Choroid plexus epithelial cell (primary cell): Measurements from ENCODE around the gene OR5AU1.

Experiments
- DNase-seq: peaks from one replicate; pipeline ENCODE4 v3.0.0-alpha.2; 2010; ENCODE audit warnings: low read depth
- H3K4me3 ChIP-seq: 2 replicates; pipeline ENCODE4 v1.5.1; 2011; ENCODE audit warnings: low read depth, mild to moderate bottlenecking, control low read depth, low read length, moderate library complexity
- TF ChIP-seq, protein P1 (sequence below): conservative IDR thresholded peaks from 2 replicates; pipeline ENCODE4 v1.5.1; 2011; ENCODE audit warnings: low read depth, mild to moderate bottlenecking, control low read depth, inconsistent platforms, low read length, moderate library complexity

Gene OR5AU1

DNA sequence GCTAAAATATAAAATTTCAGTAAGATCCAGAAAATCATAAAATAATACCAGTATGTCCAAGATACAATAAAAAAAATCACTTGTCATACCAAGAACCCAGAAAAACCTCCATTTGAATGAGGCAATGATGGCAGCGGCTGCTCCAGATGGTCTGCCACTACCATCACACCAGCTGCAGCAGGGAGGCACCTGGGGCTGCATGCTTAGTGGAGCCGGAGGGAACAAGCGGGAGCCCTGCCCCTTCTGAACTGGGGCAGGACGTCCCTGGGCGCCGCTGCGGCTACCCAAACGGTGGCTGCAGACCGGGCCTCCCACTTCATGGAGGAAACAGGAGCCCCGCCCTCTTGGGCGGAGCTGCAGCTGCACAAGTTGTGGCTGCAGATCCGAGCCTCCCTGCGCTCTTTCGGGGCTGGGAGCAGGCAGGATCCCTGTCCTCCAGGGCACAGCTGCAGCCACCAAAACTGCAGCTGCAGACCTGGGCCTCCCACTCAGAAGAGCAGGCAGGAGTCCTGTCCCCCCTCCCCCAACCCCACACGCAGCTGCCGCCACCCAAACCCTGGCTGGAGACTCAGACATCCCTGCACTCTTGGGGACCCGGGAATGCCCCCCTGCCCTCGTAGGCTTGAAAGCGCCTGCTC lies 36.1 kb upstream of the OR5AU1 start:
- DNase-seq, result peak; percentile 39
- H3K4me3 ChIP-seq, result peak overlapping the region; percentile 43
- TF ChIP-seq, protein P1, sequence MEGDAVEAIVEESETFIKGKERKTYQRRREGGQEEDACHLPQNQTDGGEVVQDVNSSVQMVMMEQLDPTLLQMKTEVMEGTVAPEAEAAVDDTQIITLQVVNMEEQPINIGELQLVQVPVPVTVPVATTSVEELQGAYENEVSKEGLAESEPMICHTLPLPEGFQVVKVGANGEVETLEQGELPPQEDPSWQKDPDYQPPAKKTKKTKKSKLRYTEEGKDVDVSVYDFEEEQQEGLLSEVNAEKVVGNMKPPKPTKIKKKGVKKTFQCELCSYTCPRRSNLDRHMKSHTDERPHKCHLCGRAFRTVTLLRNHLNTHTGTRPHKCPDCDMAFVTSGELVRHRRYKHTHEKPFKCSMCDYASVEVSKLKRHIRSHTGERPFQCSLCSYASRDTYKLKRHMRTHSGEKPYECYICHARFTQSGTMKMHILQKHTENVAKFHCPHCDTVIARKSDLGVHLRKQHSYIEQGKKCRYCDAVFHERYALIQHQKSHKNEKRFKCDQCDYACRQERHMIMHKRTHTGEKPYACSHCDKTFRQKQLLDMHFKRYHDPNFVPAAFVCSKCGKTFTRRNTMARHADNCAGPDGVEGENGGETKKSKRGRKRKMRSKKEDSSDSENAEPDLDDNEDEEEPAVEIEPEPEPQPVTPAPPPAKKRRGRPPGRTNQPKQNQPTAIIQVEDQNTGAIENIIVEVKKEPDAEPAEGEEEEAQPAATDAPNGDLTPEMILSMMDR, result no peak

DNA sequence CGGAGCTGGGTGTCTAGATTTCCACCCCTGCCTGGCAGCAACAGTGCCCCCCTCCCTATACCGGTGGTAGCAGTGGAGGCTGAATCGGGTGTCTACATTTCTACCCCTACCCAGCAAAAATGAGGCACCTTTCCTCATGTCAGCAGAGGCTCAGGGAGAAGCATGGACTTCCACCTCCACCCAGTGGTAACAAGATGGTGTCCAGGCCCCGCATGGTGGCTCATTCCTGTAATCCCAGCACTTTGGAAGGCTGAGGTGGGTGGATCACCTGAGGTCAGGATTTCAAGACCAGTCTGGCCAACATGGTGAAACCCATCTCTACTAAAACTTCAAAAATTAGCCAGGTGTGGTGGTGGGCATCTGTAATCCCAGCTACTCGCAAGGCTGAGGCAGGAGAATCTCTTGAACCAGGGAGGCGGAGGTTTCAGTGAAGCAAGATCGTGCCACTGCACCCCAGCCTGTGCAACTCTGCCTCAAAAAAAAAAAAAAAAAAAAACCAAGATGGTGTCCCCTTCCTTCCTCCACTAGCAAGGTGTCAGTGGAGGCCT lies 35.5 kb upstream of the OR5AU1 start:
- TF ChIP-seq, protein P1, result no peak
- no peak overlapping the region for H3K4me3 ChIP-seq
- DNase-seq, result no peak

GRCh38 chr14:21185491-21185890 lies 29.6 kb upstream of the OR5AU1 start:
- TF ChIP-seq, protein P1, result no peak
- DNase-seq, result peak; percentile 90
- H3K4me3 ChIP-seq, result no peak overlapping the region

- TF ChIP-seq, protein P1, result no peak
- H3K4me3 ChIP-seq, result no peak overlapping the region
- no peak for DNase-seq
Observed at GRCh38 chr14:21184254-21184653, 28.4 kb upstream of the OR5AU1 start.

GRCh38 chr14:21182166-21182565 lies 26.3 kb upstream of the OR5AU1 start:
- TF ChIP-seq, protein P1, result no peak
- H3K4me3 ChIP-seq, result no peak overlapping the region
- DNase-seq, result no peak

GRCh38 chr14:21171128-21171527 lies 15.3 kb upstream of the OR5AU1 start:
- DNase-seq, result no peak
- TF ChIP-seq, protein P1, result no peak

DNA sequence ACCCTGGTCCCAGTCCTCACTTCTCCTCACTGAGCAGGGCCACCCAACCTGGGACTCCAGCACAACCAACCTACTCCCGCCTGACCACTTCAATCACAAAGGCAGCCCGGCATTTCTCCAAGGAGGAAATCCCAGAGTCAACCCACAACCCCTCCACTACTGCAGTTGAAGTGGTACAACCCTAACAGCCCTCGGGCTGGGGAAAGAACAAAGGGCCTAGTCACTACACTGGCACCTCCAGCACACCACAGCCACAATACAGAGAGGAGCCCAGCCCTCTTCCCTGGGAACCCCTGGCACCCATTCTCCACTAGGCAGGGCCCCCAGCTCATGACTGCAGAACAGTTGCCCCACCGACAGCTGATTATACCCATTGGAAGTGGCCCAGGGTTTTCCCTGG lies 13.7 kb upstream of the OR5AU1 start:
- H3K4me3 ChIP-seq, result no peak overlapping the region
- TF ChIP-seq, protein P1, result no peak
- no peak for DNase-seq

More at GRCh38 chr14:21171128-21171527, 15.3 kb upstream of the OR5AU1 start:
- no peak overlapping the region for H3K4me3 ChIP-seq
